ENCODE results near the gene JAZF1. TPM values are rescaled to one million over a fixed set of nuclear protein-coding genes. Genes with fewer than 3 reads are reported as not detected.

Gene JAZF1
- polyA plus RNA-seq, 3 donors: 12.1 to 18.1 (median 17.2) TPM

DNA sequence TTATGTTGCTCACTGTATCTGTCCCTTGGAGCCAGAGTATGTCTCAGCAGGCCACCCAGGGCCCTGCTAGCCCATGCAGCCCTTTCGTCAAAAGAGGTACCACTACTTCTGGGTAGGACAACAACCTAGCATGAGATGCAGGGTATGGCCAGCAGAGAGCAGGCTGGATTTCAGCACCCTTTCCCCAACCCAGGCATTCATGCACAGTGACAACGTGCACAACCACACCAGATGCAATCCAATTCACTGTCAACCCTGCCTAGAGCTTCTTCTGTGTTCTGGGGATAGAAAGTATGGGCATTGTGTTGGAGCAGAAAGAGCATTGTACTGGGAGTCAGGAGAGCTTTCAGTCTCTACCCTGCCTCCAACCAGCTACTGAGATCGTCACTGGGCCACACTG is 37.9 kb downstream of the JAZF1 start:
- Histone ChIP-seq H2AFZ (ENCODE audit: insufficient read depth, low read depth, low read length, poor library complexity, severe bottlenecking) (no peak overlapping the region), H3K4me2 (replicated peaks; ENCODE audit: extremely low read depth, low read length, poor library complexity, severe bottlenecking) (no peak overlapping the region), H3K4me1 (ENCODE audit: control insufficient read depth in 1 of 2, insufficient read depth in 2 of 2, low read length in 2 of 2) (no peaks in the 10 kb centered on the region), H3K27me3 (ENCODE audit: control insufficient read depth in 2 of 2, insufficient read depth in 2 of 2, low read length in 2 of 2) (no peaks in the 10 kb centered on the region), H3K27ac (ENCODE audit: low read depth in 1 of 2, low read length in 2 of 2) (no peak overlapping the region), H4K20me1 (ENCODE audit: insufficient read depth, low read length) (peaks cover 65% of the 10 kb centered on the region), H3K79me2 (ENCODE audit: insufficient read depth, low read length) (peaks cover 49% of the 10 kb centered on the region), H3K9me3 (replicated peaks in 1 of 2; ENCODE audit: control insufficient read depth in 1 of 2, insufficient read depth in 1 of 2, low read length in 2 of 2) (no peaks in the 10 kb centered on the region), H3K36me3 (replicated peaks in 1 of 2; ENCODE audit: control insufficient read depth in 1 of 2, insufficient read depth in 2 of 2, low read length in 2 of 2) (peaks cover 0 to 24% of the 10 kb centered on the region in 2 donors), H3K4me3 (replicated peaks in 1 of 3; ENCODE audit: low read depth in 2 of 3, low read length in 3 of 3) (no peak overlapping the region), H3K9ac (ENCODE audit: insufficient read depth, low read length, poor library complexity, severe bottlenecking) (no peak overlapping the region)
- peaks cover 32 to 40% of the 10 kb centered on the region in 2 donors for H3K36me3 Mint-ChIP-seq
- DNase-seq: peak in 2 of 3 donors; percentile 16 to 41
- peaks cover 0 to 3% (median 0%) of the 10 kb centered on the region in 3 donors for H3K27me3 Mint-ChIP-seq (ENCODE audit: low read depth in 3 of 3)
- intact Hi-C loops (cut with micrococcal nuclease): loop anchor here in 1 of 2 donors (5.0 kb wide), 1 partner anchor 35 kb away; no protein-coding TSS in a partner anchor
- no peak overlapping the region for H3K4me3 Mint-ChIP-seq
- peaks cover 8% of the 10 kb centered on the region for H3K4me1 Mint-ChIP-seq
- H3K9me3 Mint-ChIP-seq: no peaks in the 10 kb centered on the region
- peak overlapping the region in 1 of 7 donors; percentile 2 for H3K27ac Mint-ChIP-seq
- TF ChIP-seq, protein P1, sequence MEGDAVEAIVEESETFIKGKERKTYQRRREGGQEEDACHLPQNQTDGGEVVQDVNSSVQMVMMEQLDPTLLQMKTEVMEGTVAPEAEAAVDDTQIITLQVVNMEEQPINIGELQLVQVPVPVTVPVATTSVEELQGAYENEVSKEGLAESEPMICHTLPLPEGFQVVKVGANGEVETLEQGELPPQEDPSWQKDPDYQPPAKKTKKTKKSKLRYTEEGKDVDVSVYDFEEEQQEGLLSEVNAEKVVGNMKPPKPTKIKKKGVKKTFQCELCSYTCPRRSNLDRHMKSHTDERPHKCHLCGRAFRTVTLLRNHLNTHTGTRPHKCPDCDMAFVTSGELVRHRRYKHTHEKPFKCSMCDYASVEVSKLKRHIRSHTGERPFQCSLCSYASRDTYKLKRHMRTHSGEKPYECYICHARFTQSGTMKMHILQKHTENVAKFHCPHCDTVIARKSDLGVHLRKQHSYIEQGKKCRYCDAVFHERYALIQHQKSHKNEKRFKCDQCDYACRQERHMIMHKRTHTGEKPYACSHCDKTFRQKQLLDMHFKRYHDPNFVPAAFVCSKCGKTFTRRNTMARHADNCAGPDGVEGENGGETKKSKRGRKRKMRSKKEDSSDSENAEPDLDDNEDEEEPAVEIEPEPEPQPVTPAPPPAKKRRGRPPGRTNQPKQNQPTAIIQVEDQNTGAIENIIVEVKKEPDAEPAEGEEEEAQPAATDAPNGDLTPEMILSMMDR (IDR thresholded peaks at IDR 0.05): peak; percentile 43
- 100% methylated on average over 1 of the region's 3 CpGs for WGBS (ENCODE audit: insufficient coverage)

DNA sequence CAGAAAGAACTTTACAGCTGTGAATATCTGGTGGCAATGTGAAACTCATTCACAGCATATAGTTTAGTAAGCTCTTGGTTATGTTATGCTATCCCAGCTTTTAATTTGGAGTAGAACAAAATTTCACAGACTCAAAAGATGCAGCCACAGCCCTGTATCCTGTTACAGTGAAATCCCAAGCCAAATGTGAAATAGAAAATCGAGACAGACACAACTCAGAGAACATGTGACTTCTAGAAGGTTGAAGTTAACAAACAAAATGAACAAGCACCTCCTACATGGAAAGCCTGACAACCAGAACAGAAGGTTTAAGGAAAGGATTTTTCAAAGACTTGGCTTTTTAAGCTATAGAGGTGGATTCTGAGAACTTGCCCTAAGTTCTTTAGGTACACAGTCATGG is 39.6 kb downstream of the JAZF1 start:
- no peak overlapping the region for H3K9ac ChIP-seq (ENCODE audit: insufficient read depth, low read length, poor library complexity, severe bottlenecking)
- no peaks in the 10 kb centered on the region for H3K9me3 ChIP-seq (replicated peaks in 1 of 2; ENCODE audit: control insufficient read depth in 1 of 2, insufficient read depth in 1 of 2, low read length in 2 of 2)
- H2AFZ ChIP-seq (ENCODE audit: insufficient read depth, low read depth, low read length, poor library complexity, severe bottlenecking): no peak overlapping the region
- H3K79me2 ChIP-seq (ENCODE audit: insufficient read depth, low read length): peaks cover 55% of the 10 kb centered on the region
- TF ChIP-seq, protein P1 (IDR thresholded peaks at IDR 0.05): no peak
- H3K27me3 ChIP-seq (ENCODE audit: control insufficient read depth in 2 of 2, insufficient read depth in 2 of 2, low read length in 2 of 2): no peaks in the 10 kb centered on the region
- peaks cover 15% of the 10 kb centered on the region for H3K4me1 Mint-ChIP-seq
- H3K36me3 ChIP-seq (replicated peaks in 1 of 2; ENCODE audit: control insufficient read depth in 1 of 2, insufficient read depth in 2 of 2, low read length in 2 of 2): peaks cover 4 to 38% of the 10 kb centered on the region in 2 donors
- no peak overlapping the region for H3K4me3 ChIP-seq (replicated peaks in 1 of 3; ENCODE audit: low read depth in 2 of 3, low read length in 3 of 3)
- peaks cover 0 to 3% (median 0%) of the 10 kb centered on the region in 3 donors for H3K27me3 Mint-ChIP-seq (ENCODE audit: low read depth in 3 of 3)
- DNase-seq: no peak
- no peaks in the 10 kb centered on the region for H3K9me3 Mint-ChIP-seq
- no peak overlapping the region for H3K4me2 ChIP-seq (replicated peaks; ENCODE audit: extremely low read depth, low read length, poor library complexity, severe bottlenecking)
- H3K27ac ChIP-seq (ENCODE audit: low read depth in 1 of 2, low read length in 2 of 2): no peak overlapping the region
- H4K20me1 ChIP-seq (ENCODE audit: insufficient read depth, low read length): peaks cover 73% of the 10 kb centered on the region
- H3K36me3 Mint-ChIP-seq: peaks cover 43 to 53% of the 10 kb centered on the region in 2 donors
- no peaks in the 10 kb centered on the region for H3K4me1 ChIP-seq (ENCODE audit: control insufficient read depth in 1 of 2, insufficient read depth in 2 of 2, low read length in 2 of 2)
- intact Hi-C loops (cut with micrococcal nuclease): loop anchor here in 1 of 2 donors (5.0 kb wide), 1 partner anchor 36 kb away; no protein-coding TSS in a partner anchor
- no peak overlapping the region for H3K27ac Mint-ChIP-seq
- no CpG with 5 or more reads among the region's 1 CpG for WGBS (ENCODE audit: insufficient coverage)
- H3K4me3 Mint-ChIP-seq: no peak overlapping the region
